ENCODE results near the gene APBA1.

The APBA1 gene

DNA sequence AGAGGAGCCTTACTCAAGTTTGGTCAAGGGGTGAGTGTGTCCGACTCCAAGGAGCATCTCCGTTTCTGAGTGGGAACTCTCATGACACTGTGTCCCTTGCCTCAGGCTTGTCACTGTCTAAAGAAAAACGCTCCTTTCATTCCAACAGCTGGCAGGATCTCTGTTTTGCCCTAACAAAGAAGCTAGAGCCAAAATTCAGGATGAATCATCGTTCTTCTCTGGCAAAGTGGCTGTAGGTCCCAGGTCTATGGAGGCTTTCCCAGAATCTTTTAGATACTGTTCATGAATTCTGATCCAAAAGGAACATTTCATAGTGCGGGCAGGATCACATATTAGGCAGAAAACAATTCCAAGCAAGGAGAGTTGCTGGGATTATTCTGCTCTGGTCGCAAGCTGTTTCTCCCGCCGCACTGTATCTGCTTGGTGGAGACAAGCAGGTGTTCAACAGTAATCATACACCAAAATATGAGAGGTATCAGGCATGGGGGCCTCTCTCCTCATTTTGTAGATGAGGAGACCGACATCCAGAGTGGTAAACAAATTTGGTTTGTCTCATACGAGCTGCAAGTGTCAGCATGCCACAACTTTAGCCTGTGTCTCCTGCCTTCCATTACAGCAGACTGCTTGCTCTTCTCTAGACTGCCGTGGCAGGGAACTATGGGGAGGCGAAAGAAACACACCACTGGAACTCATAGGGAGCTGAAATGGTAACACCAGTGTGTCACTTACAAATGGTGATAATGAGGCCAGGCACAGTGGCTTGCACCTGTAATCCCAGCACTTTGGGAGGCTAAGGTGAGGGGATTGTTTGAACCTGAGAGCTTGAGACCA lies 274.6 kb downstream of the APBA1 start:
- DNase-seq (ENCODE audit: low spot score), result no peak

- no peak for DNase-seq (ENCODE audit: low spot score)
These were observed 275.4 kb downstream of the APBA1 start for GRCh38 chr9:69396759-69397158.

- DNase-seq (ENCODE audit: low spot score), result no peak
These were observed 276.5 kb downstream of the APBA1 start for GRCh38 chr9:69395718-69396117.

GRCh38 chr9:69393425-69393824 lies 278.7 kb downstream of the APBA1 start:
- DNase-seq (ENCODE audit: low spot score), result no peak

- DNase-seq (ENCODE audit: low spot score), result no peak
These were observed 279.3 kb downstream of the APBA1 start for GRCh38 chr9:69392826-69393225.

DNA sequence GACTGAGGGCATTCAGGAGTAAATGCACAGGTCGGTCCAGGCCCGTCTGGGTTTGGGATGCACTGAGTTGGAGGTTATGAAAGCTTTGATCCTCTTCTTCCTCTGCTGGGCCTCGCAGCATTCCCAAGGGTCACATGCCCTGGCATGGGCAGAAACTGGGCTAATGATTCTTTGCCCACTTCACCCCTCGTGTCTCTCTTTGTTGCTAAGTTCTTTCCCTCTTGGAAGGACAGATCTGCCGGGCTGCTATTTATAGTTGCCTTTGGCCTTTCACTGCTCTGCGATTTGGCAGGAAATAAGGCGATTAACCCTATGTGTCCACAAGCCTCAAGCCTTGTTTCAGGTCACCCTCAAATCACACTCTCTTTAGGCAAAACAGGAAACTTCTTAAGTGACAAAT lies 280.2 kb downstream of the APBA1 start:
- DNase-seq (ENCODE audit: low spot score), result no peak

GRCh38 chr9:69391487-69391886 lies 280.7 kb downstream of the APBA1 start:
- no peak for DNase-seq (ENCODE audit: low spot score)

- no peak for DNase-seq (ENCODE audit: low spot score)
These were observed 282.7 kb downstream of the APBA1 start for GRCh38 chr9:69389437-69389995.

GRCh38 chr9:69388596-69388995 lies 283.6 kb downstream of the APBA1 start:
- no peak for DNase-seq (ENCODE audit: low spot score)

DNA sequence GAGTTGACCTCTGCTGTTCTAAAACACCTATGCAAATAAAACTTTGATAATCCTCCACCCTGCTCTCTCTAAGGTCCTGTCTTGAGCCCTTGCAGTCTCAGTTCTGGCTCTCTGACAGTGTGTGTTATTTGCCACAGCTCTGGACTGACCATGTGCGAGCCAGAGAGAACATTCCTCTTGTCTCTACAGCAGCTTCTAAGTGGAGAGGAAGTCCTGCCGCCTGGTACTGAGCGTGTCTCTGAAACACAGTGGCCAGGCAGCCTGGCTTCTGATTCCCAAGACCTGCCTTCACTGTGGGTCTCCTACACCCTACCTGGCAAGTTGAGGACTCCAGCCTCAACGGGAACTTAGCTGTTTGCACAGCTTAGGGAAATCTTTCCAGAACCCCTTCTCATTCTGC lies 285.5 kb downstream of the APBA1 start:
- DNase-seq (ENCODE audit: low spot score), result no peak

GRCh38 chr9:69385581-69386033 lies 286.6 kb downstream of the APBA1 start:
- DNase-seq (ENCODE audit: low spot score), result no peak

- DNase-seq (ENCODE audit: low spot score), result no peak
These were observed 290.0 kb downstream of the APBA1 start for GRCh38 chr9:69382135-69382534.

DNA sequence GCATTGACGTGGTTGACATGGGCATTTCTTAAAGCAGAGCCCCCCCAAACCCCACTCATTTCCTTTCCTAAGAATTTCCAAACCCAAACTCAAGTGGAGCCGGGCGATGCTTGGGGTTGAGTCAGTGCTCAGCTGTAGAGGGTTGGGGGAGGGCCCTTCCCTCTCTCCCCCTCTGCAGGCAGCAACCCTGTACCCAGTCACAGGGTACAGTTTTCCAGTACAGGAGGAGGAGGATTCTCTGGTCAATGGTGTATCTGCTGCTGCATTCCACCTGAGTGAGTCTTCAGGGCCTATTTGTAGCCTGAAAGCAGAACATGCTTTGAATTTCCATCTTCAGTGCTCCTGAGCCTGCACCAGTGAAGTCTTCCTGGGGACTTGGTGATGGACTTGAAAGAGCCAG lies 291.4 kb downstream of the APBA1 start:
- DNase-seq (ENCODE audit: low spot score), result peak; percentile 34

GRCh38 chr9:69380301-69380700 lies 291.9 kb downstream of the APBA1 start:
- DNase-seq (ENCODE audit: low spot score), result no peak

- DNase-seq (ENCODE audit: low spot score), result no peak
These were observed 292.7 kb downstream of the APBA1 start for GRCh38 chr9:69379270-69379982.

- DNase-seq (ENCODE audit: low spot score), result no peak
These were observed 294.2 kb downstream of the APBA1 start for GRCh38 chr9:69377981-69378380.
